Tibial nerve (tissue), 4 donors: ENCODE measurements around the gene SWSAP1. TPM values are rescaled to one million over a fixed set of nuclear protein-coding genes. Genes with fewer than 3 reads are reported as not detected.

ENCODE experiments used
- DNase-seq, 2 donors: peaks; one replicate each; pipeline ENCODE4 v3.0.0-alpha.2; 2019; ENCODE audit warnings: low spot score in 2 of 2
- H3K27ac ChIP-seq, 4 donors: fragments of 200-600 bp; sonication (generic) in 3 of 4; one replicate each; pipeline ENCODE4 v1.5.1; 2017 to 2019; ENCODE audit warnings: mild to moderate bottlenecking in 1 of 4
- H3K27me3 ChIP-seq, 2 donors: fragments of 200-600 bp; sonication (generic) in 1 of 2; one replicate each; pipeline versions ENCODE4 v1.5.1 to v1.6.0; 2017 to 2019
- H3K36me3 ChIP-seq, 3 donors: fragments of 200-600 bp; sonication (generic); one replicate each; pipeline ENCODE4 v1.5.1; 2018 to 2019
- H3K4me1 ChIP-seq, 4 donors: fragments of 200-600 bp; sonication (generic) in 3 of 4; one replicate each; pipeline ENCODE4 v1.5.1; 2017 to 2019
- H3K4me3 ChIP-seq, 4 donors: fragments of 200-600 bp; sonication (generic) in 3 of 4; one replicate each; pipeline ENCODE4 v1.5.1; 2017 to 2019; ENCODE audit warnings: mild to moderate bottlenecking in 1 of 4, moderate library complexity in 1 of 4
- H3K9me3 ChIP-seq, 4 donors: fragments of 200-600 bp; sonication (generic) in 3 of 4; one replicate each; pipeline ENCODE4 v1.5.1; 2017 to 2019
- CTCF ChIP-seq, 5 experiments: fragments of 200-600 bp in 3 of 5; fragments of 450-650 bp in 2 of 5; sonication (generic) in 3 of 5; IDR thresholded peaks; one replicate each; pipeline ENCODE4 v1.5.1; 2016 to 2019; ENCODE audit warnings: antibody characterized with exemption in 5 of 5, mild to moderate bottlenecking in 3 of 5, moderate library complexity in 2 of 5
- EP300 ChIP-seq, 2 donors: sonication (generic); formaldehyde crosslinking; IDR thresholded peaks; one replicate each; pipeline ENCODE4 v1.6.1; 2017; ENCODE audit warnings: antibody characterized with exemption in 2 of 2, mild to moderate bottlenecking in 1 of 2
- POLR2A ChIP-seq, 2 donors: fragments of 450-650 bp; IDR thresholded peaks; one replicate each; pipeline ENCODE4 v1.6.1; 2017; ENCODE audit warnings: antibody characterized with exemption in 2 of 2, mild to moderate bottlenecking in 2 of 2, moderate library complexity in 2 of 2
- WGBS, 2 donors: methylation state at CpG; one replicate each; pipeline ENCODE4 v1.1.5; 2018; 5-methylcytosine and 5-hydroxymethylcytosine counted together
- total RNA-seq, 4 donors: library from RNA; depleted of rRNA; stranded (reverse); fragments of >200 nt; gene quantifications; one replicate each; pipeline ENCODE4 v1.1.0, GENCODE V29; 2016

The SWSAP1 gene
- total RNA-seq, 4 donors from 2014 or later = 2.3 to 5.7 (median 2.8) TPM

- no peak overlapping the region for H3K27ac ChIP-seq
- TF ChIP-seq CTCF (IDR thresholded peaks at IDR 0.05) = no peak
- no peaks in the 10 kb centered on the region for H3K4me1 ChIP-seq
- H3K27me3 ChIP-seq = no peaks in the 10 kb centered on the region
- no peak overlapping the region for H3K4me3 ChIP-seq
- H3K9me3 ChIP-seq = no peaks in the 10 kb centered on the region
- WGBS, 2 donors = 85% methylated on average over 18 to 22 of the region's 22 CpGs
- no peak for DNase-seq
- no peaks in the 10 kb centered on the region for H3K36me3 ChIP-seq
These were observed 22.7 kb downstream of the SWSAP1 start for GRCh38 chr19:11397089-11397610.

GRCh38 chr19:11399667-11400066, 25.2 kb downstream of the SWSAP1 start:
- TF ChIP-seq CTCF (IDR thresholded peaks at IDR 0.05) = no peak
- TF ChIP-seq POLR2A (IDR thresholded peaks at IDR 0.05) = no peak
- no peak for TF ChIP-seq EP300 (IDR thresholded peaks at IDR 0.05)
- 86 to 95% methylated on average over 7 to 9 of the region's 9 CpGs for WGBS, 2 donors
- Histone ChIP-seq H3K27ac (no peak overlapping the region), H3K4me1 (no peaks in the 10 kb centered on the region), H3K9me3 (no peaks in the 10 kb centered on the region), H3K27me3 (no peaks in the 10 kb centered on the region), H3K4me3 (no peak overlapping the region), H3K36me3 (no peaks in the 10 kb centered on the region)
- DNase-seq = no peak

DNA sequence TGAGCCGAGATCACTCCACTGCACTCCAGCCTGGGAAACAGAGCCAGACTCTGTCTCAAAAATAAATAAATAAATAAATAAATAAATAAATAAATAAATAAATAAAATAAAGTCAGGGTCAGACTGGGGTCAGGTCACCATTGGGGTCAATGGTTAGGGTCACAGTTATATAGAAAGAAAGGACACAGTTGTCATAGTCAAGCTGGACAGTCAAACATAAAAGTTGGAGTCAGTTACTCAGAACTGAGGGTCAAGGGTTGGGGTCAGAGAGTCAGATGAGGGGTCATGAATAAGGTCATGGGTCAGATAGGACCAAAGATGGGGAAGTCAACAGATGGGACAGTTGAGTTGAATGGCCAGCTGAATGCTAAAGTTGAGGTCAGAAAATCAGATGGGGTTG, 26.3 kb downstream of the SWSAP1 start:
- 46 to 76% methylated on average over 1 of the region's 1 CpG for WGBS, 2 donors
- DNase-seq = no peak
- Histone ChIP-seq H3K4me3 (no peak overlapping the region), H3K36me3 (no peaks in the 10 kb centered on the region), H3K27me3 (peaks cover 0 to 4% of the 10 kb centered on the region in 2 donors), H3K9me3 (no peaks in the 10 kb centered on the region), H3K4me1 (no peaks in the 10 kb centered on the region), H3K27ac (no peak overlapping the region)
- TF ChIP-seq EP300 (IDR thresholded peaks at IDR 0.05) (no peak), POLR2A (IDR thresholded peaks at IDR 0.05) (no peak), CTCF (IDR thresholded peaks at IDR 0.05) (no peak)

DNA sequence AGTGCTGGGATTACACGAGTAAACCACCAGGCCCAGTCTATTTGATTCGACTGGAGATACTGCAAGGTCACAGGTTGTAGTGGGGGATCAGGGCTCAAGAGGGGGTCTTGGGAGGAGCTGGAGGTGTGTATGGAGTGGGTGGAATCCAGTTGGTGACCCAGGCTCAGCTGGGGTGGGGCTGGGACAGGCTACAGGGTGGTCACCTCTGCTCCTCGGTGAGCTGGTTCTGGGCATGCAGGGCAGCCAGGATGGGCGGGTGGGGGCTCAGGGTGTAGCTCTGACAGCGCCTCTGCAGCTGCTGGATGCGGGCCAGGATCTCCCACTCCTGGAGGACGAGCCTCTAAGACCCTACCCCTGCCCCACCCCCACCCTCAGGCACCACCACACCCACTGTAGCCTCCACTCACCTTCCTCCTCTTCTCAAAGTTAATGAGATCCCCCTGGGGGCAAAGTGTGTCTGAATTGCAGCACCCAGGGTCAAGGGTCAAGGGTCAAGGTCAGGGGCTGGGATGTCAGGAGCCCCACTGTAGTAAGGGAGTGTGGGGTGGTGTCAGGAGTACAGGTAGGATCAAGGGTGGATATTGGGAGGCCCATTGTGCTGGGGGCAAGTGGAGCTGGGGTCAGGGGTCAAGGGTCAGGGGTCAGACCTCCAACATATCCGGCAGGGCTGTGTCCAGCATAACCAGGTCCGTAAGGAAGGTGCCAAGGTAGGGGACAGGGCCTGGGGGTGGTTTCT, 27.5 kb downstream of the SWSAP1 start:
- Histone ChIP-seq H3K36me3 (no peaks in the 10 kb centered on the region), H3K27me3 (peaks cover 0 to 16% of the 10 kb centered on the region in 2 donors), H3K4me1 (peaks cover 0 to 6% (median 0%) of the 10 kb centered on the region in 4 donors), H3K4me3 (no peak overlapping the region), H3K27ac (no peak overlapping the region), H3K9me3 (no peaks in the 10 kb centered on the region)
- no peak for DNase-seq
- TF ChIP-seq CTCF (IDR thresholded peaks at IDR 0.05) (no peak), EP300 (IDR thresholded peaks at IDR 0.05) (no peak), POLR2A (IDR thresholded peaks at IDR 0.05) (no peak)
- 77 to 82% methylated on average over 9 of the region's 9 CpGs for WGBS, 2 donors

DNA sequence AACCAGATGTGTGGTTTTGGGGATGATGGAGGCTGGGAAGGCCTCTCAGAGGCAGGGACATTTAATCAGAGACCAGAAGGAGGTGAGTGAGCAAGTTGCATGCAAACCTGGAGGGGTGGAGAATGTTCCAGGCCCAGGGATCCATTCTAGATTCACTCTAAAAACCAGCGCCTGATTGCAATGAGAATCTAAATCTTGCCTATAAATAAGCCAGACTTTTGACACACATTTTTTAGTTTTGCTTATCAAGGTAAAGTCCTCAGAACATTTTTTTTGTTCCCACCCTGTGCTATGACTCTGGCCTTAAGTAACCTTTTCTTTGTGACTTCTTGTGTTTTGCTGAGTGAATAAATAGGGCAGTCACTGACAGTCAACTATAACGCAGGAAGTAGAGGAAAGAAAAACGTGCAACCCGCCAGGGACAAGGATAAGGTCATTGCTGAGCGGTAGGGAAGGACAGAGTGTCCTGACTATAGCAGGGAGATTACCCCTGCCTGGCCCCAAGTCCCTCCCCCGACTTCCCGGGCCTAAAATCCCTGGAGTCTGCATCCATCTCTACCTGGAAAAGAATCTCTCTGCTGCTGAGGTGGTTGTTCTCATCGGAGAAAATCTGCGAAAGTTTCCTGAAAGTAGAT, 30.2 kb downstream of the SWSAP1 start:
- no peaks in the 10 kb centered on the region for H3K36me3 ChIP-seq
- 45 to 51% methylated on average over 9 of the region's 9 CpGs for WGBS, 2 donors
- peaks cover 0 to 6% (median 0%) of the 10 kb centered on the region in 4 donors for H3K4me1 ChIP-seq
- H3K27me3 ChIP-seq = peaks cover 0 to 33% of the 10 kb centered on the region in 2 donors
- TF ChIP-seq CTCF (IDR thresholded peaks at IDR 0.05) = no peak
- TF ChIP-seq POLR2A (IDR thresholded peaks at IDR 0.05) = no peak
- TF ChIP-seq EP300 (IDR thresholded peaks at IDR 0.05) = no peak
- no peak overlapping the region for H3K4me3 ChIP-seq
- DNase-seq = no peak
- no peak overlapping the region for H3K27ac ChIP-seq
- H3K9me3 ChIP-seq = no peaks in the 10 kb centered on the region
